HepG2 (cell line): ENCODE measurements around the gene EPHA2. TPM values are rescaled to one million over a fixed set of nuclear protein-coding genes. Genes with fewer than 3 reads are reported as not detected.

Source experiments
- BORCS8-MEF2B ChIP-seq: sonication (generic); formaldehyde crosslinking; IDR thresholded peaks from 2 replicates; pipeline ENCODE4 v1.8.0; 2022; ENCODE audit warnings: mild to moderate bottlenecking, missing genetic modification reagents
- BRCA1 ChIP-seq: sonication (generic); formaldehyde crosslinking; IDR thresholded peaks from 2 replicates; pipeline ENCODE4 v1.4.0; 2020; ENCODE audit warnings: missing genetic modification reagents
- GATA4 ChIP-seq: sonication (generic); IDR thresholded peaks from 2 replicates; pipeline ENCODE4 v1.6.1; 2016; ENCODE audit warnings: antibody characterized with exemption, low read depth, borderline replicate concordance
- HDAC6 ChIP-seq: fragments of 200-600 bp; sonication (generic); IDR thresholded peaks from 2 replicates; pipeline ENCODE4 v1.7.0; 2017; ENCODE audit warnings: mild to moderate bottlenecking, antibody characterized with exemption, low read length, low read depth
- HOXA9 ChIP-seq: sonication (generic); formaldehyde crosslinking; IDR thresholded peaks from 2 replicates; pipeline ENCODE4 v1.8.1; 2022; ENCODE audit warnings: missing genetic modification reagents, mild to moderate bottlenecking, moderate library complexity, borderline replicate concordance
- JUNB ChIP-seq: sonication (generic); formaldehyde crosslinking; IDR thresholded peaks from 2 replicates; pipeline ENCODE4 v1.8.0; 2022; ENCODE audit warnings: missing genetic modification reagents, mild to moderate bottlenecking, borderline replicate concordance
- KAT7 ChIP-seq: IDR thresholded peaks from 2 replicates; pipeline ENCODE4 v1.6.1; 2018; ENCODE audit warnings: borderline replicate concordance, missing compliant biosample characterization
- LCORL ChIP-seq, 2 experiments: fragments of 450-650 bp in 1 of 2; sonication (generic) in 1 of 2; formaldehyde crosslinking in 1 of 2; IDR thresholded peaks; 2 replicates each; pipeline versions ENCODE4 v1.5.0 to v1.6.1; 2017 to 2020; ENCODE audit warnings: antibody characterized with exemption in 1 of 2, missing genetic modification reagents in 1 of 2
- PITX1 ChIP-seq: sonication (generic); formaldehyde crosslinking; IDR thresholded peaks from 2 replicates; pipeline ENCODE4 v1.5.1; 2020; ENCODE audit warnings: mild to moderate bottlenecking, missing genetic modification reagents
- RCOR2 ChIP-seq: IDR thresholded peaks from 2 replicates; pipeline ENCODE4 v1.6.1; 2016; ENCODE audit warnings: missing biosample characterization, missing genetic modification reagents
- SMAD9 ChIP-seq: sonication (generic); formaldehyde crosslinking; IDR thresholded peaks from 2 replicates; pipeline ENCODE4 v1.5.1; 2020; ENCODE audit warnings: mild to moderate bottlenecking, missing genetic modification reagents
- SMARCE1 ChIP-seq: fragments of 450-650 bp; IDR thresholded peaks from 2 replicates; pipeline ENCODE4 v1.6.1; 2017; ENCODE audit warnings: borderline replicate concordance
- ZBTB7A ChIP-seq: sonication (generic); formaldehyde crosslinking; IDR thresholded peaks from 2 replicates; pipeline ENCODE4 v1.8.0; 2022; ENCODE audit warnings: mild to moderate bottlenecking, missing genetic modification reagents
- ZBTB7B ChIP-seq: sonication (generic); formaldehyde crosslinking; IDR thresholded peaks from 2 replicates; pipeline ENCODE4 v1.4.0; 2020; ENCODE audit warnings: missing genetic modification reagents
- ZNF430 ChIP-seq: sonication (generic); formaldehyde crosslinking; IDR thresholded peaks from 2 replicates; pipeline ENCODE4 v1.9.0; 2021; ENCODE audit warnings: mild to moderate bottlenecking, missing genetic modification reagents
- ZNF468 ChIP-seq: sonication (generic); formaldehyde crosslinking; IDR thresholded peaks from 2 replicates; pipeline ENCODE4 v1.8.0; 2022; ENCODE audit warnings: mild to moderate bottlenecking, moderate library complexity, missing genetic modification reagents
- ZNF546 ChIP-seq: sonication (generic); formaldehyde crosslinking; conservative IDR thresholded peaks from 2 replicates; pipeline ENCODE4 v1.8.1; 2023; ENCODE audit warnings: mild to moderate bottlenecking, missing genetic modification reagents
- polyA plus RNA-seq, 8 experiments: library from polyadenylated mRNA; depleted of rRNA in 3 of 8; stranded (reverse) in 7 of 8; unstranded in 1 of 8; fragments of >200 nt; fragmentation: Illumina TruSeq in 4 of 8; extraction: Trizol in 4 of 8; gene quantifications; 2 replicates each; pipeline versions ENCODE4 v1.2.1 to v1.2.3, GENCODE V29; 2011 to 2016; ENCODE audit warnings: low read depth in 4 of 8, missing spikeins in 1 of 8, mixed read lengths in 1 of 8; ENCODE audit not compliant: insufficient read depth in 1 of 8
- total RNA-seq, 5 experiments: library from RNA; depleted of rRNA; stranded (reverse); fragments of >200 nt; fragmentation: Illumina TruSeq; extraction: Trizol; gene quantifications; 2 replicates each; pipeline ENCODE4 v1.2.3, GENCODE V29; 2016; ENCODE audit warnings: low read depth in 1 of 5
- TF ChIP-seq, protein P1 (sequence below): fragments of 450-650 bp; IDR thresholded peaks from 2 replicates; pipeline ENCODE4 v1.6.1; 2016
- TF ChIP-seq, protein P2 (sequence below): sonication (generic); formaldehyde crosslinking; IDR thresholded peaks from 2 replicates; pipeline ENCODE4 v1.4.0; 2020; ENCODE audit warnings: missing genetic modification reagents
- TF ChIP-seq, protein P3 (sequence below): sonication (generic); formaldehyde crosslinking; IDR thresholded peaks from 2 replicates; pipeline ENCODE4 v1.5.0; 2020; ENCODE audit warnings: missing genetic modification reagents
- TF ChIP-seq, protein P4 (sequence below): sonication (generic); formaldehyde crosslinking; IDR thresholded peaks from 2 replicates; pipeline ENCODE4 v1.8.1; 2023; ENCODE audit warnings: mild to moderate bottlenecking, missing genetic modification reagents, borderline replicate concordance
- TF ChIP-seq, protein P5 (sequence below): sonication (generic); formaldehyde crosslinking; IDR thresholded peaks from 2 replicates; pipeline ENCODE4 v1.4.0; 2020; ENCODE audit warnings: missing genetic modification reagents, low read depth, mild to moderate bottlenecking, borderline replicate concordance
- TF ChIP-seq, protein P6 (sequence below): sonication (generic); formaldehyde crosslinking; IDR thresholded peaks from 2 replicates; pipeline ENCODE4 v1.8.0; 2022; ENCODE audit warnings: missing genetic modification reagents, mild to moderate bottlenecking, inconsistent platforms, borderline replicate concordance

The EPHA2 gene
- total and polyA plus RNA-seq, 2 of the 13 experiments (the other 11 are each of a cell fraction or from before 2014, with no cell fraction given) = 33.6 to 53.6 TPM

DNA sequence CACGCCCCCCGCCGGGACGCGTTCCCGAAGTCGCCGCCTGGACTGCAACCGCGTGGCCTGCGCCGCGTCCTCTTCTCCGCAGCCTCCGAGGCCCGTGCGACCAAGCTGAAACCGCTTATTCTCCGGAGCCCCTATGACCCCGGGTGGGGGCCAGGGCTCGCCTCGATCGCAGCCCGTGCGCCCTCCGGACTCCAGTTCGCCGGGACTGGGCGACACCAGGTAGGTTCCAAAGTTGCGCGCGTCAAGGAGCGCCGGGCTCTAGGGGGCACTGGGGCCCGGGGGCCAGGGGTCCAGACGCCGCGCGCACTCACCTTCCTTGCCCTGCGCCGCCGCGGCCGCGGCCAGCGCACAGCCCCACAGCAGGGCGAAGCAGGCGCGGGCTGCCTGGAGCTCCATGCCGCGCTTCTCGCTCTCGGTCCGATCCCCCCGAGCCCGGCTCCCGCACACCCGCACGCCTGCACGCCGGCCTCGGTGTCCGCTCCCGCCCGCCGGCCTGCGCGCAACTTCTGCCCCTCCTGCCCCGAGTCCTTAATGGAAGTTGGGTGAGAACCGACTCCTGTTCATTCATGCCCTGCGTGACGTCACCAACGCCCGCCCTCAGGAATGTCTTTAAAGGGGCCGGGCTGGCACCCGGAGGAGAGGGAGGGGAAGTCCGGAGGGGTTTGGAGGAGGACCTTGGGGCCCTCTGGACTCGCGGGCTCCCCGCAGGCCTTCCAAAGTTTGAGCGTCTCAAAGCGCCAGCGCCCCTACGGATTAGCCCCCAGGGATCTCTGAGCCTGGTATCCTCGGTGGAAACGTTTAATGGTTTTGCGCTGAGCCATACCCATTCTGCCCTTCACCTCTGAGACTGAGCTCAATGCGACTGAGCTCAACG is at the start of gene EPHA2 (continued):
- TF ChIP-seq, protein P1, sequence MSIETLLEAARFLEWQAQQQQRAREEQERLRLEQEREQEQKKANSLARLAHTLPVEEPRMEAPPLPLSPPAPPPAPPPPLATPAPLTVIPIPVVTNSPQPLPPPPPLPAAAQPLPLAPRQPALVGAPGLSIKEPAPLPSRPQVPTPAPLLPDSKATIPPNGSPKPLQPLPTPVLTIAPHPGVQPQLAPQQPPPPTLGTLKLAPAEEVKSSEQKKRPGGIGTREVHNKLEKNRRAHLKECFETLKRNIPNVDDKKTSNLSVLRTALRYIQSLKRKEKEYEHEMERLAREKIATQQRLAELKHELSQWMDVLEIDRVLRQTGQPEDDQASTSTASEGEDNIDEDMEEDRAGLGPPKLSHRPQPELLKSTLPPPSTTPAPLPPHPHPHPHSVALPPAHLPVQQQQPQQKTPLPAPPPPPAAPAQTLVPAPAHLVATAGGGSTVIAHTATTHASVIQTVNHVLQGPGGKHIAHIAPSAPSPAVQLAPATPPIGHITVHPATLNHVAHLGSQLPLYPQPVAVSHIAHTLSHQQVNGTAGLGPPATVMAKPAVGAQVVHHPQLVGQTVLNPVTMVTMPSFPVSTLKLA = no peak
- TF ChIP-seq, protein P2, sequence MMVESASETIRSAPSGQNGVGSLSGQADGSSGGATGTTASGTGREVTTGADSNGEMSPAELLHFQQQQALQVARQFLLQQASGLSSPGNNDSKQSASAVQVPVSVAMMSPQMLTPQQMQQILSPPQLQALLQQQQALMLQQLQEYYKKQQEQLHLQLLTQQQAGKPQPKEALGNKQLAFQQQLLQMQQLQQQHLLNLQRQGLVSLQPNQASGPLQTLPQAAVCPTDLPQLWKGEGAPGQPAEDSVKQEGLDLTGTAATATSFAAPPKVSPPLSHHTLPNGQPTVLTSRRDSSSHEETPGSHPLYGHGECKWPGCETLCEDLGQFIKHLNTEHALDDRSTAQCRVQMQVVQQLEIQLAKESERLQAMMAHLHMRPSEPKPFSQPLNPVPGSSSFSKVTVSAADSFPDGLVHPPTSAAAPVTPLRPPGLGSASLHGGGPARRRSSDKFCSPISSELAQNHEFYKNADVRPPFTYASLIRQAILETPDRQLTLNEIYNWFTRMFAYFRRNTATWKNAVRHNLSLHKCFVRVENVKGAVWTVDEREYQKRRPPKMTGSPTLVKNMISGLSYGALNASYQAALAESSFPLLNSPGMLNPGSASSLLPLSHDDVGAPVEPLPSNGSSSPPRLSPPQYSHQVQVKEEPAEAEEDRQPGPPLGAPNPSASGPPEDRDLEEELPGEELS (CRISPR knock-in tag) = peak; percentile 36; the same call in 1 of the 2 replicates
- TF ChIP-seq JUNB (CRISPR knock-in tag) = no peak
- peak; percentile 50; the same call in 1 of the 2 replicates for TF ChIP-seq ZNF546
- no peak for TF ChIP-seq HOXA9 (CRISPR knock-in tag)
- no peak for TF ChIP-seq SMAD9
- no peak for TF ChIP-seq ZNF468 (CRISPR knock-in tag)
- TF ChIP-seq ZNF430 = peak; percentile 69
- peak; percentile 66; the same call in 1 of the 2 replicates for TF ChIP-seq BRCA1 (CRISPR knock-in tag)
- peak; percentile 74 for TF ChIP-seq BORCS8-MEF2B
- TF ChIP-seq, protein P3, sequence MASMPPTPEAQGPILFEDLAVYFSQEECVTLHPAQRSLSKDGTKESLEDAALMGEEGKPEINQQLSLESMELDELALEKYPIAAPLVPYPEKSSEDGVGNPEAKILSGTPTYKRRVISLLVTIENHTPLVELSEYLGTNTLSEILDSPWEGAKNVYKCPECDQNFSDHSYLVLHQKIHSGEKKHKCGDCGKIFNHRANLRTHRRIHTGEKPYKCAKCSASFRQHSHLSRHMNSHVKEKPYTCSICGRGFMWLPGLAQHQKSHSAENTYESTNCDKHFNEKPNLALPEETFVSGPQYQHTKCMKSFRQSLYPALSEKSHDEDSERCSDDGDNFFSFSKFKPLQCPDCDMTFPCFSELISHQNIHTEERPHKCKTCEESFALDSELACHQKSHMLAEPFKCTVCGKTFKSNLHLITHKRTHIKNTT (CRISPR knock-in tag) = no peak
- TF ChIP-seq RCOR2 = no peak
- TF ChIP-seq, protein P4, sequence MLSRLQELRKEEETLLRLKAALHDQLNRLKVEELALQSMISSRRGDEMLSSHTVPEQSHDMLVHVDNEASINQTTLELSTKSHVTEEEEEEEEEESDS (CRISPR knock-in tag) = peak; percentile 83
- TF ChIP-seq ZBTB7B (CRISPR knock-in tag) = peak; percentile 81
- no peak for TF ChIP-seq HDAC6
- TF ChIP-seq, protein P5, sequence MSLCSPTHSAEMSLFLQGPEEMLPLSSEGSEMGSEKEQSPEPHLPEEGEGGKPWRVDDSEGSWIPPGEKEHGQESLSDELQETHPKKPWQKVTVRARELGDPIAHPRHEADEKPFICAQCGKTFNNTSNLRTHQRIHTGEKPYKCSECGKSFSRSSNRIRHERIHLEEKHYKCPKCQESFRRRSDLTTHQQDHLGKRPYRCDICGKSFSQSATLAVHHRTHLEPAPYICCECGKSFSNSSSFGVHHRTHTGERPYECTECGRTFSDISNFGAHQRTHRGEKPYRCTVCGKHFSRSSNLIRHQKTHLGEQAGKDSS (CRISPR knock-in tag) = no peak
- TF ChIP-seq PITX1 (CRISPR knock-in tag) = no peak
- TF ChIP-seq KAT7 = no peak
- TF ChIP-seq SMARCE1 = no peak
- no peak for TF ChIP-seq LCORL (IDR thresholded peaks at IDR 0.05)
- TF ChIP-seq LCORL (CRISPR knock-in tag; IDR thresholded peaks at IDR 0.05) = peak; percentile 91
- TF ChIP-seq, protein P6, sequence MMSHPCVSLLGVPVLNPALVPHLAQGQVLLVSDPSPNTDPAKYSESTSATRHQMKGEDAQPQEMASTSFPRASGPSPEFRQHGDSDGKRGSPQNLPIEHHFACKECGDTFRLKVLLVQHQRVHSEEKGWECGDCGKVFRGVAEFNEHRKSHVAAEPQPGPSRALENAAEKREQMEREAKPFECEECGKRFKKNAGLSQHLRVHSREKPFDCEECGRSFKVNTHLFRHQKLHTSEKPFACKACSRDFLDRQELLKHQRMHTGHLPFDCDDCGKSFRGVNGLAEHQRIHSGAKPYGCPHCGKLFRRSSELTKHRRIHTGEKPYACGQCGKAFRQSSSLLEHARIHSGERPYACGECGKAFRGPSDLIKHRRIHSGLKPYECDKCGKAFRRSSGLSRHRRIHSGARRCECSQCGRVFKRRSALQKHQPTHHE (CRISPR knock-in tag) = peak; percentile 80; the same call in 1 of the 2 replicates
- TF ChIP-seq ZBTB7A = no peak
- peak; percentile 81; the same call in 1 of the 2 replicates for TF ChIP-seq GATA4
